Endometrial microvascular endothelial cells (primary cell): ENCODE measurements around the gene USP37. TPM values are rescaled to one million over a fixed set of nuclear protein-coding genes. Genes with fewer than 3 reads are reported as not detected.

Experiments
- in situ Hi-C: cut with HindIII; loops from 2 replicates; pipeline ENCODE4 v1.10.0; 2017; ENCODE audit warnings: low sequenced_read_pairs, low pct_unique_long_range_greater_than_20kb; ENCODE audit errors: inconsistent ontology term
- total RNA-seq: library from RNA; depleted of rRNA; stranded (reverse); fragments of >200 nt; gene quantifications from one replicate; pipeline ENCODE4 v1.2.3, GENCODE V29; 2015; ENCODE audit errors: inconsistent ontology term

Gene USP37
- total RNA-seq, 1 donor from 2014 or later: 11.2 TPM

- in situ Hi-C loops: no loop called here
These were observed 149.3 kb downstream of the USP37 start, which contains the start of gene VIL1 for GRCh38 chr2:218418717-218419458. Gene VIL1, plus strand, starts transcription at chr2:218419123. Its CDS starts 4,656 bp downstream, at chr2:218423779.

GRCh38 chr2:218418321-218418716 is 149.8 kb downstream of the USP37 start:
- in situ Hi-C loops: no loop called here

GRCh38 chr2:218407717-218408116 is 160.4 kb downstream of the USP37 start:
- in situ Hi-C loops: no loop called here

GRCh38 chr2:218406949-218407618 is 161.1 kb downstream of the USP37 start:
- in situ Hi-C loops: no loop called here

- in situ Hi-C loops: no loop called here
These were observed 161.8 kb downstream of the USP37 start for GRCh38 chr2:218406209-218406948.

- in situ Hi-C loops: no loop called here
These were observed 162.4 kb downstream of the USP37 start for GRCh38 chr2:218405746-218406208.

- in situ Hi-C loops: no loop called here
These were observed 162.9 kb downstream of the USP37 start for GRCh38 chr2:218405086-218405745.

- in situ Hi-C loops: no loop called here
These were observed 163.6 kb downstream of the USP37 start for GRCh38 chr2:218404351-218405085.

- in situ Hi-C loops: no loop called here
These were observed 164.3 kb downstream of the USP37 start for GRCh38 chr2:218403810-218404209.

GRCh38 chr2:218402911-218403411 is 165.2 kb downstream of the USP37 start:
- in situ Hi-C loops: no loop called here

- in situ Hi-C loops: no loop called here
These were observed 165.7 kb downstream of the USP37 start for GRCh38 chr2:218402491-218402901.

- in situ Hi-C loops: no loop called here
These were observed 166.3 kb downstream of the USP37 start for GRCh38 chr2:218401890-218402289.

- in situ Hi-C loops: no loop called here
These were observed 166.9 kb downstream of the USP37 start for GRCh38 chr2:218400930-218401881.

Other genes starting within 250 kb of the USP37 start
- not detected for gene CATIP, start 211.5 kb downstream of the USP37 start, total RNA-seq
- gene SLC11A1, start 186.1 kb downstream of the USP37 start, total RNA-seq: not detected
- 76.4 TPM for gene CTDSP1, start 168.5 kb downstream of the USP37 start, total RNA-seq
- not detected for gene VIL1, start 149.2 kb downstream of the USP37 start, total RNA-seq
- 49.9 TPM for gene CNOT9, start 488 bp upstream of the USP37 start, total RNA-seq
- 2.0 TPM for gene PLCD4, start 39.5 kb upstream of the USP37 start, total RNA-seq
- 17.2 TPM for gene ZNF142, start 91.3 kb upstream of the USP37 start, total RNA-seq
- 51.5 TPM for gene BCS1L, start 91.3 kb upstream of the USP37 start, total RNA-seq
- gene RNF25, start 103.7 kb upstream of the USP37 start, total RNA-seq: 30.7 TPM
- 34.1 TPM for gene STK36, start 103.7 kb upstream of the USP37 start, total RNA-seq
- 24.1 TPM for gene TTLL4, start 142.5 kb upstream of the USP37 start, total RNA-seq
- 5.9 TPM for gene CYP27A1, start 213.8 kb upstream of the USP37 start, total RNA-seq